Astrocyte (in vitro differentiated cells and primary cell): ENCODE results near the gene NXN. TPM values are rescaled to one million over a fixed set of nuclear protein-coding genes. Genes with fewer than 3 reads are reported as not detected.
"Not testable (repeated sequence)": the region's sequence is repeated elsewhere in the genome, so short reads cannot be mapped to it uniquely, and the experiment has no call there.

Source experiments
- DNase-seq: peaks from one replicate; pipeline ENCODE4 v3.0.0-alpha.2; 2010; ENCODE audit warnings: low read depth
- FAIRE-seq: peaks from 2 replicates; lab custom pipeline; 2011; peaks lifted over from hg19 to GRCh38; lab: Jason Lieb, UNC
- H2AFZ ChIP-seq: 2 replicates; pipeline ENCODE4 v1.6.0; 2012; ENCODE audit warnings: low read depth, low read length, inconsistent platforms
- H3K27ac ChIP-seq: 2 replicates; pipeline ENCODE4 v1.5.1; 2011; ENCODE audit warnings: low read depth, low read length, inconsistent platforms
- H3K27me3 ChIP-seq: 2 replicates; pipeline ENCODE4 v1.6.0; 2011; ENCODE audit warnings: low read length, inconsistent platforms; ENCODE audit not compliant: insufficient read depth
- H3K36me3 ChIP-seq: 2 replicates; pipeline ENCODE4 v1.5.1; 2011; ENCODE audit warnings: low read length, inconsistent platforms; ENCODE audit not compliant: insufficient read depth
- H3K4me1 ChIP-seq: 2 replicates; pipeline ENCODE4 v1.5.1; 2011; ENCODE audit warnings: low read length, inconsistent platforms; ENCODE audit not compliant: insufficient read depth
- H3K4me2 ChIP-seq: 2 replicates; pipeline ENCODE4 v1.6.0; 2012; ENCODE audit warnings: low read length, inconsistent platforms
- H3K4me3 ChIP-seq: 2 replicates; pipeline ENCODE4 v1.5.1; 2011; ENCODE audit warnings: low read depth, mild to moderate bottlenecking, low read length, inconsistent platforms; ENCODE audit not compliant: insufficient read depth
- H3K79me2 ChIP-seq: 2 replicates; pipeline ENCODE4 v1.6.0; 2012; ENCODE audit warnings: mild to moderate bottlenecking, low read length, inconsistent platforms; ENCODE audit not compliant: insufficient read depth
- H3K9ac ChIP-seq: 2 replicates; pipeline ENCODE4 v1.6.0; 2012; ENCODE audit warnings: mild to moderate bottlenecking, low read length, inconsistent platforms
- H3K9me3 ChIP-seq: 2 replicates; pipeline ENCODE4 v1.5.1; 2012; ENCODE audit warnings: low read depth, mild to moderate bottlenecking, low read length, inconsistent platforms; ENCODE audit not compliant: insufficient read depth
- H4K20me1 ChIP-seq: 2 replicates; pipeline ENCODE4 v1.6.0; 2012; ENCODE audit warnings: low read length, inconsistent platforms; ENCODE audit not compliant: insufficient read depth
- H3K27ac Mint-ChIP-seq: one replicate; pipeline ENCODE4 v1.8.0; 2021; ENCODE audit warnings: mild to moderate bottlenecking, mixed read lengths; ENCODE audit not compliant: unreplicated experiment
- H3K27me3 Mint-ChIP-seq: one replicate; pipeline ENCODE4 v1.8.0; 2021; ENCODE audit warnings: low read depth, mixed read lengths; ENCODE audit not compliant: unreplicated experiment
- H3K36me3 Mint-ChIP-seq: one replicate; pipeline ENCODE4 v1.8.0; 2021; ENCODE audit warnings: low read depth, mixed read lengths; ENCODE audit not compliant: unreplicated experiment
- H3K4me1 Mint-ChIP-seq: one replicate; pipeline ENCODE4 v1.8.0; 2021; ENCODE audit warnings: low read depth, mixed read lengths; ENCODE audit not compliant: unreplicated experiment
- H3K4me3 Mint-ChIP-seq: one replicate; pipeline ENCODE4 v1.8.0; 2021; ENCODE audit warnings: mild to moderate bottlenecking, moderate library complexity, mixed read lengths; ENCODE audit not compliant: unreplicated experiment
- H3K9me3 Mint-ChIP-seq: one replicate; pipeline ENCODE4 v1.8.0; 2021; ENCODE audit warnings: mild to moderate bottlenecking, mixed read lengths; ENCODE audit not compliant: unreplicated experiment
- EZH2 ChIP-seq: IDR thresholded peaks from 2 replicates; pipeline ENCODE4 v1.6.1; 2012; ENCODE audit warnings: mild to moderate bottlenecking, low read length, inconsistent platforms; ENCODE audit not compliant: insufficient read depth
- total RNA-seq: library from RNA; stranded (reverse); gene quantifications from 2 replicates; pipeline ENCODE4 v1.2.1, GENCODE V29; 2021
- TF ChIP-seq, protein P1 (sequence below): IDR thresholded peaks from 2 replicates; pipeline ENCODE4 v1.5.1; 2011; ENCODE audit warnings: low read depth, mild to moderate bottlenecking, inconsistent platforms, low read length, moderate library complexity; ENCODE audit not compliant: insufficient read depth

NXN gene
- total RNA-seq, 1 donor from 2014 or later = 104 TPM

- Mint-ChIP-seq H3K27ac (peak overlapping the region; percentile 75), H3K4me1 (peaks cover 27% of the 10 kb centered on the region), H3K9me3 (no peaks in the 10 kb centered on the region), H3K36me3 (peaks cover 7% of the 10 kb centered on the region), H3K4me3 (peak overlapping the region; percentile 25), H3K27me3 (no peaks in the 10 kb centered on the region)
- no peaks in the 10 kb centered on the region for H3K27me3 ChIP-seq
- no peak overlapping the region for H3K9ac ChIP-seq
- no peaks in the 10 kb centered on the region for H3K36me3 ChIP-seq
- H3K79me2 ChIP-seq = peaks cover 54% of the 10 kb centered on the region
- no peak overlapping the region for H3K4me3 ChIP-seq
- peaks cover 54% of the 10 kb centered on the region for H4K20me1 ChIP-seq
- no peak for FAIRE-seq
- no peak overlapping the region for H2AFZ ChIP-seq
- H3K4me1 ChIP-seq = peaks cover 22% of the 10 kb centered on the region
- H3K27ac ChIP-seq = no peak overlapping the region
- H3K4me2 ChIP-seq = no peak overlapping the region
- no peak for DNase-seq
- no peak for TF ChIP-seq EZH2
- TF ChIP-seq, protein P1, sequence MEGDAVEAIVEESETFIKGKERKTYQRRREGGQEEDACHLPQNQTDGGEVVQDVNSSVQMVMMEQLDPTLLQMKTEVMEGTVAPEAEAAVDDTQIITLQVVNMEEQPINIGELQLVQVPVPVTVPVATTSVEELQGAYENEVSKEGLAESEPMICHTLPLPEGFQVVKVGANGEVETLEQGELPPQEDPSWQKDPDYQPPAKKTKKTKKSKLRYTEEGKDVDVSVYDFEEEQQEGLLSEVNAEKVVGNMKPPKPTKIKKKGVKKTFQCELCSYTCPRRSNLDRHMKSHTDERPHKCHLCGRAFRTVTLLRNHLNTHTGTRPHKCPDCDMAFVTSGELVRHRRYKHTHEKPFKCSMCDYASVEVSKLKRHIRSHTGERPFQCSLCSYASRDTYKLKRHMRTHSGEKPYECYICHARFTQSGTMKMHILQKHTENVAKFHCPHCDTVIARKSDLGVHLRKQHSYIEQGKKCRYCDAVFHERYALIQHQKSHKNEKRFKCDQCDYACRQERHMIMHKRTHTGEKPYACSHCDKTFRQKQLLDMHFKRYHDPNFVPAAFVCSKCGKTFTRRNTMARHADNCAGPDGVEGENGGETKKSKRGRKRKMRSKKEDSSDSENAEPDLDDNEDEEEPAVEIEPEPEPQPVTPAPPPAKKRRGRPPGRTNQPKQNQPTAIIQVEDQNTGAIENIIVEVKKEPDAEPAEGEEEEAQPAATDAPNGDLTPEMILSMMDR = no peak
- no peaks in the 10 kb centered on the region for H3K9me3 ChIP-seq
Observed at GRCh38 chr17:877630-878029, 101.9 kb downstream of the NXN start.

DNA sequence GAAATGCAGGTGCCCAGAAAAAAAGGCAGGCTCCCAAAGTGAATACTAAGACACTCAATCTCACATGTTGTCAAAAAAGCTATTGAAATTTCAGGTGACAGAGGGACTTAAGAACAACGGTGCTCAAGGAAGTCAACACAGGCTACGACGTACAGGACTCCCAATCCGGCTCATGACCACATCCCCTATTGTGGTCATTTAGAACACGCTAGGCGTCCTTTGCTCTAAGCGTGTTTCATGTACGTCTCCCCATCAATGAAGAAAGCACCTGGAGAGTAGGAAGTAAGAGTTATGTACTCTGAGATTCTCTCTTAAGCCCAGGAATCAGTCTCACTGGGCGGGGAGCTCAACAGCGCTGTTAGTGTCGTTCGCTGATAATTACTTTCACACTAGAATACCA is 103.3 kb downstream of the NXN start:
- Histone ChIP-seq H3K27me3 (no peaks in the 10 kb centered on the region), H4K20me1 (peaks cover 63% of the 10 kb centered on the region), H2AFZ (no peak overlapping the region), H3K9me3 (no peaks in the 10 kb centered on the region), H3K4me1 (peaks cover 25% of the 10 kb centered on the region), H3K36me3 (no peaks in the 10 kb centered on the region), H3K27ac (no peak overlapping the region), H3K4me2 (no peak overlapping the region), H3K79me2 (peaks cover 54% of the 10 kb centered on the region), H3K4me3 (no peak overlapping the region), H3K9ac (no peak overlapping the region)
- Mint-ChIP-seq H3K27ac (no peak overlapping the region), H3K9me3 (peaks cover 7% of the 10 kb centered on the region), H3K27me3 (no peaks in the 10 kb centered on the region), H3K4me3 (no peak overlapping the region), H3K36me3 (peaks cover 15% of the 10 kb centered on the region), H3K4me1 (peaks cover 25% of the 10 kb centered on the region)
- TF ChIP-seq EZH2 = no peak
- TF ChIP-seq, protein P1 = no peak
- DNase-seq (no peak), FAIRE-seq (no peak)

GRCh38 chr17:874590-874989 is 105.0 kb downstream of the NXN start:
- DNase-seq, H3K36me3 ChIP-seq, H3K4me2 ChIP-seq, H3K27me3 ChIP-seq, H3K4me3 Mint-ChIP-seq, H3K27me3 Mint-ChIP-seq, H3K27ac ChIP-seq, FAIRE-seq, H2AFZ ChIP-seq, H3K4me3 ChIP-seq, H3K9me3 ChIP-seq, H3K27ac Mint-ChIP-seq, H3K9ac ChIP-seq, H3K9me3 Mint-ChIP-seq: not testable (repeated sequence)
- Histone ChIP-seq H3K4me1 (peaks cover 19% of the 10 kb centered on the region), H3K79me2 (peaks cover 55% of the 10 kb centered on the region), H4K20me1 (peaks cover 65% of the 10 kb centered on the region)
- Mint-ChIP-seq H3K36me3 (peaks cover 12% of the 10 kb centered on the region), H3K4me1 (peaks cover 22% of the 10 kb centered on the region)
